ENCODE measurements around the gene CT45A2.
"Not testable (repeated sequence)": the region's sequence is repeated elsewhere in the genome, so short reads cannot be mapped to it uniquely, and the experiment has no call there.

Gene CT45A2, protein sequence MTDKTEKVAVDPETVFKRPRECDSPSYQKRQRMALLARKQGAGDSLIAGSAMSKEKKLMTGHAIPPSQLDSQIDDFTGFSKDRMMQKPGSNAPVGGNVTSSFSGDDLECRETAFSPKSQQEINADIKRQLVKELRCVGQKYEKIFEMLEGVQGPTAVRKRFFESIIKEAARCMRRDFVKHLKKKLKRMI

DNA sequence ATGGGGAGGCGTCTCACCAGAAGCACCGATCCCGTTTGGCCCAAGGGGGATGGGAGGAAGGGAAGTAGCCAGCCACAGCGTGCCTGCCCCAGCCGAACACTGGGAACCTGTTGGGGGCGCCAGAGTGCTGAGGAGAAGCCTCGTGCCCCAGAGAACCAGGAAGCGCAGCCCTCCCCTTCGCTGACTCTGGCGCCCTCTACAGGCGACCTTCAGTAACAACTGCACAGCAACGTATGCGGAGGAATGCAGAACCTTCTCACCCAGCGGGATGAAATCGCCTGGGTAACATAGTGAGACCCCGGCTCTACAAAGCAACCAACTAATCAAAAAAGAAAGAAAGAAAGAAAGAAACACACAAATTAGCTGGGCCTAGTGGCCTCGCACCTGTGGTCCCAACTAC lies at the start of gene CT45A2:
TSS of gene CT45A2 (minus strand) at position 101 of the 400 bp plus-strand sequence. CDS start 3,747 bp downstream, outside the sequence.
- not testable (repeated sequence) for DNase-seq

DNA sequence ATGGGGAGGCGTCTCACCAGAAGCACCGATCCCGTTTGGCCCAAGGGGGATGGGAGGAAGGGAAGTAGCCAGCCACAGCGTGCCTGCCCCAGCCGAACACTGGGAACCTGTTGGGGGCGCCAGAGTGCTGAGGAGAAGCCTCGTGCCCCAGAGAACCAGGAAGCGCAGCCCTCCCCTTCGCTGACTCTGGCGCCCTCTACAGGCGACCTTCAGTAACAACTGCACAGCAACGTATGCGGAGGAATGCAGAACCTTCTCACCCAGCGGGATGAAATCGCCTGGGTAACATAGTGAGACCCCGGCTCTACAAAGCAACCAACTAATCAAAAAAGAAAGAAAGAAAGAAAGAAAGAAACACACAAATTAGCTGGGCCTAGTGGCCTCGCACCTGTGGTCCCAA lies 34.6 kb upstream of the CT45A2 start, which contains the start of gene CT45A8:
TSS of gene CT45A8 (minus strand) at position 101 of the 400 bp plus-strand sequence. CDS start 3,755 bp downstream, outside the sequence.
- DNase-seq: not testable (repeated sequence)

DNA sequence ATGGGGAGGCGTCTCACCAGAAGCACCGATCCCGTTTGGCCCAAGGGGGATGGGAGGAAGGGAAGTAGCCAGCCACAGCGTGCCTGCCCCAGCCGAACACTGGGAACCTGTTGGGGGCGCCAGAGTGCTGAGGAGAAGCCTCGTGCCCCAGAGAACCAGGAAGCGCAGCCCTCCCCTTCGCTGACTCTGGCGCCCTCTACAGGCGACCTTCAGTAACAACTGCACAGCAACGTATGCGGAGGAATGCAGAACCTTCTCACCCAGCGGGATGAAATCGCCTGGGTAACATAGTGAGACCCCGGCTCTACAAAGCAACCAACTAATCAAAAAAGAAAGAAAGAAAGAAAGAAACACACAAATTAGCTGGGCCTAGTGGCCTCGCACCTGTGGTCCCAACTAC lies 17.4 kb upstream of the CT45A2 start, which contains the start of gene CT45A7:
TSS of gene CT45A7 (minus strand) at position 101 of the 400 bp plus-strand sequence. CDS start 3,747 bp downstream, outside the sequence.
- DNase-seq: not testable (repeated sequence)

DNA sequence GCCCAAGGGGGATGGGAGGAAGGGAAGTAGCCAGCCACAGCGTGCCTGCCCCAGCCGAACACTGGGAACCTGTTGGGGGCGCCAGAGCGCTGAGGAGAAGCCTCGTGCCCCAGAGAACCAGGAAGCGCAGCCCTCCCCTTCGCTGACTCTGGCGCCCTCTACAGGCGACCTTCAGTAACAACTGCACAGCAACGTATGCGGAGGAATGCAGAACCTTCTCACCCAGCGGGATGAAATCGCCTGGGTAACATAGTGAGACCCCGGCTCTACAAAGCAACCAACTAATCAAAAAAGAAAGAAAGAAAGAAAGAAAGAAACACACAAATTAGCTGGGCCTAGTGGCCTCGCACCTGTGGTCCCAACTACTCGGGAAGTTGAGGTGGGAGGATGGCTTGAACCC lies 17.1 kb downstream of the CT45A2 start, which contains the start of gene CT45A6:
TSS of gene CT45A6 (minus strand) at position 101 of the 400 bp plus-strand sequence. CDS start 3,794 bp downstream, outside the sequence.
- not testable (repeated sequence) for DNase-seq

DNA sequence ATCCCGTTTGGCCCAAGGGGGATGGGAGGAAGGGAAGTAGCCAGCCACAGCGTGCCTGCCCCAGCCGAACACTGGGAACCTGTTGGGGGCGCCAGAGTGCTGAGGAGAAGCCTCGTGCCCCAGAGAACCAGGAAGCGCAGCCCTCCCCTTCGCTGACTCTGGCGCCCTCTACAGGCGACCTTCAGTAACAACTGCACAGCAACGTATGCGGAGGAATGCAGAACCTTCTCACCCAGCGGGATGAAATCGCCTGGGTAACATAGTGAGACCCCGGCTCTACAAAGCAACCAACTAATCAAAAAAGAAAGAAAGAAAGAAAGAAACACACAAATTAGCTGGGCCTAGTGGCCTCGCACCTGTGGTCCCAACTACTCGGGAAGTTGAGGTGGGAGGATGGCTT lies 34.4 kb downstream of the CT45A2 start, which contains the start of gene CT45A5:
TSS of gene CT45A5 (minus strand) at position 101 of the 400 bp plus-strand sequence. CDS start 3,774 bp downstream, outside the sequence.
- DNase-seq: not testable (repeated sequence)

DNA sequence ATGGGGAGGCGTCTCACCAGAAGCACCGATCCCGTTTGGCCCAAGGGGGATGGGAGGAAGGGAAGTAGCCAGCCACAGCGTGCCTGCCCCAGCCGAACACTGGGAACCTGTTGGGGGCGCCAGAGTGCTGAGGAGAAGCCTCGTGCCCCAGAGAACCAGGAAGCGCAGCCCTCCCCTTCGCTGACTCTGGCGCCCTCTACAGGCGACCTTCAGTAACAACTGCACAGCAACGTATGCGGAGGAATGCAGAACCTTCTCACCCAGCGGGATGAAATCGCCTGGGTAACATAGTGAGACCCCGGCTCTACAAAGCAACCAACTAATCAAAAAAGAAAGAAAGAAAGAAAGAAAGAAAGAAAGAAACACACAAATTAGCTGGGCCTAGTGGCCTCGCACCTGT lies 51.7 kb downstream of the CT45A2 start, which contains the start of gene CT45A3:
TSS of gene CT45A3 (minus strand) at position 101 of the 400 bp plus-strand sequence. CDS start 3,747 bp downstream, outside the sequence.
- DNase-seq: not testable (repeated sequence)

Data from NCI-H510A (cell line).